Activated T-cell treated with anti-CD3 and anti-CD28 coated beads for 1 hour (primary cell): Measurements from ENCODE around the gene PLA2G4D.
"Not testable (repeated sequence)": the region's sequence is repeated elsewhere in the genome, so short reads cannot be mapped to it uniquely, and the experiment has no call there.

Experiments
- DNase-seq: peaks from one replicate; pipeline ENCODE4 v3.0.0-alpha.2; 2020; ENCODE audit warnings: low read depth

PLA2G4D gene

DNA sequence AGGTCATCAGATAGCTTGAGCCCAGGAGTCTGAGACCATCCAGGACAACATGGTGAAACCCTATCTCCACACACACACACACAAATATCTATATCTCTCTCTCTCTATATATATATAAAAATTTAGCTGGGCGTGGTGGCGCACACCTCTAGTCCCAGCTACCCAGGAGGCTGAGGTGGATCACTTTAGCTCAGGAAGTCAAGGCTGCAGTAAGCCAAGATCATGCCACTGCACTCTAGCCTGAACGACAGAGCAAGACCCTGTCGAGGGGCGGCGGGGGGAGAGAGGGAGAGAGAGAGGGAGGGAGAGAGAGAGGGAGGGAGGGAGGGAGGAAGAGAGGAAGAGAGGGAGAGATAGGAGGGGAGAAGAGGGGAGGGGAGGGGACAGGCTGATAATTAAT is 34.1 kb upstream of the PLA2G4D start:
- no peak for DNase-seq

DNA sequence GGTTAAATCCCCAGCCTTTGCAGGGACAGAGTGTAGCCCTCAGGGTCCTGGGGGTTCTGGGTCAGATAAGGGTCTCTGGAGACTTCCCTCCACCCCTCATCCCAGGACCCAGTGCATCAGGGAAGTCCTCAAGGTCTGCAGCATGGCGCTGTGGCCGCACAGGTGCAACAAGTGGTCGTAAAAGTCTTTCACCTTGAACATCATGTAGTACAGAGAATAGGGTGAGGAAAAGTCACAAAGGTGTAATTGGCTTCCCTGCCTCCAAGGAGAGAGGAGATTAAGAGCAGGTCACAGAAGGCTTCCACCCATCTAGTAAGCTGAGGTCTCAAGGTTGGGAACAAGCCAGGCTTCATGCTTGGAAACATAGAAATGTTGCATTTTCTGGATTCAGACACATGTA is 29.2 kb upstream of the PLA2G4D start:
- DNase-seq = no peak

DNA sequence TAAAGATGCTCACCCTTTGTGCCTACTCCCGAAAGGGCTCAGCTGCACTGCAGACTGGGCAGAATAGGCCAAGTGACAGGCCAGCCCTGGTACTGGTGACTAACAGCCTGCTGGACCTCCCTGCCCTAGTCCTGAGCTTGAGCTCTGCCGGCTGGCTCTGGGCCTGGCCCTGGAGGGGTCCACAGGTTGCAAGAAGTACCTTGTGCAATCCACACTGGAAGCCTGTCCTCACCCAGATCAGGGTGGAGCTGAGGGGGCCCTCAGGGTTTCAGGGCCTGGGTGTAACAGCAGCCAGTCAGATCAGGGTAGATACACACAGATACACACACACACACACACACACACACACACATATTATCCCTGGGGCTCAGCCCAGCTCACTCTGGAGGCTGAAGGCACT is 27.3 kb upstream of the PLA2G4D start:
- DNase-seq = no peak

DNA sequence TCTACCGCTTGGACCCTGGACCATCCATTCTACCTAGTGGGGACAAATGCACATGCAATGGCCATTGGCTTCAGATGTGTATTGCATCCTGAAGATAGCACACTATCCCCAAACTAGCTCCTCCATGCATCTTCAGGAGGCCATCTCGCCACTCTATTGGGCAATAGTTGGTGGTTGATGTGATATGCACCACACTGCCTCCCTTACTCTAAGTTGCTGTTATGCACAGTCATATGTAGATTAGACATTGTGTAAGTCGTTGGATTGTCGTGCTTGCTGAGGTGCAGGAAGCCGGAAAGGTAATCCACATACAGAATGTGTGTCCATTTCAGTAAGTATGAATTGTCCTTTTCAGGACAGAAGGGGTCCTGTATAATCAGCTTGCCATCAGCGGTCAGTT is 26.7 kb upstream of the PLA2G4D start:
- no peak for DNase-seq

DNA sequence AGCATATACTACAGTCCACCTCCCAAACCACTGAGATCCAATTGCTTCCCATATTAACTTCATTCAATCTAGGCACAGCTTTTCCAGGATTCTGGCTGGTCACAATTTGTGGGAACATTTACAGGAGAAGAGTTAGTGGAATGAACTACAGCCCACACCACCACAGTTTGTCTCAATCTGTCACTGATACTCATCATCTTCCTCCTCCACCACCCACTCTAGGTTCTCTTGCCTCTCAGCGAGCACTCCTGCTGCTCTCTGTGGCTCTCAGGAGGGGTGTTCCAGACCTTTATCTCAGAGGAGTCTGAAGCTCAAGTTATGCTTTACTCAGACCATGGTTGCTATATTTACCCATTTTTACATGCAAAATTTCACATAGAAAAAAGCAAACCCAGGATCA is 25.9 kb upstream of the PLA2G4D start:
- no peak for DNase-seq

DNA sequence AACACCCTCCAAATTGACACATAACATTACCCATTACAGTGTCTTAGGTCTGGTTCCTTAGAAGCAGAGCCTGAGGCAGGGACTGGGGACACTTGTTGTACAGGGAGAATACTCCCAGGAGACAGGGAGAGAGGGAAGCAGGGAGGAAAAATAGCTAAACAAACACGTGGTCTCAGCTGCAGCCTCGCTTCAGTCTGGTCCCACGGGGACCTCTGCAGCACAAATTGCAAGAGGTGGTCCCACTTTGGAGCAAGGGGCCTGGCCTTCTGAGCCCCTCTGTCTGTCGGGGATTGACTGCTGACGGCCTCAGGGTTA is 25.0 kb upstream of the PLA2G4D start:
- DNase-seq = no peak

DNA sequence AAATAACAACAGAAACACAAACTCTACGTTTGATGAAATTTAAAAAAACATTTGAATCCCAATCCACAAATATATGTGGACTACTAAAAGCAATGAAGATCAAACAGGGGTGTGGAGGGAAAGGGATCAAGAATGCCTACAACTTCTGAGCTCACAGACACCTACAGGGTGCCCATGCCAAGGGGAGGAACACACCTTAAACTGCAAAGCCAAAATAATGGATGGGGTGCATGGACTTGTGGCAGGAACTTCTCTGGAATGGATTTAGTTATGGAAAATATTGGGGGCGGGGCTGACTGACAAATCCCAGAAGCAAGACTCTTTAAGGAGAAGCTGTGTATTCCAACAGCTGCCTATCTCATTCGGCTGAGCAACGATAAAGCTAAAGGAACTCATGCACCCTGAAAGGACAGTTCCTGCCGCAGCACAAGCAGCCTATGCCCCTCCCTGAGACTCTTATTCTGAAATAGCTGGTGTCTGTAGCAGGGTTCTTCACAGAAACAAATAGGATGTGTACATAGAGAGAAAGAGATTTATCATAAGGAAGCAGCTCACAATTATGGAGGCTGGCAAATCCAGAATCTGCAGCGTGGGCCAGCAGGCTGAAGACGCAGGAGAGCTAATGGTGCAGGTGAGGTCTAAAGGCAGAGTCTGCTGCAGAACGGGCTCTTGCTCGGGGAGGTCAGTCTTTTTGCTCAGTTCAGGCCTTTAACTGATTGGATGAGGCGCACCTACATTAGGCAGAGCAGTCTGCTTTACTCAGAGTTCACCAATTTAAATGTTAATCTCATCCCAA is 24.5 kb upstream of the PLA2G4D start:
- DNase-seq = no peak

DNA sequence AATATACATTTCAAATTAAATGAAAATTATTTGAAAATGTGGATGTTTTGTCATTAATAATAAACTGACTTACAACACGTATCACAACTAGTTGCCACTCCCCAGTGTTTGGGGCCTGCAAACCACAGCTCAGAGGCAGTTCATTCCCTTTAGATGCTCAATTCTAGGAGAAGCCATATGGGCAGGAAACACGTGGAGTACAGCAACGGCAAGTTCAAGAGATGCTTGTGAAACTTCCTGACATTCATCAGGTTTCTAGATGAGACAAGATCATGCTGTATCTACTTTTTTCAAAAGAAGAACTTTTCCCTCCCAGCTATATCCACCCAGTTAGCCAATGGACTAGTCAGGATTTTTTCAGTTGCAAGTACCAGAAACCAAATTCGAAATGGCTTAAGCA is 17.6 kb upstream of the PLA2G4D start:
- no peak for DNase-seq

DNA sequence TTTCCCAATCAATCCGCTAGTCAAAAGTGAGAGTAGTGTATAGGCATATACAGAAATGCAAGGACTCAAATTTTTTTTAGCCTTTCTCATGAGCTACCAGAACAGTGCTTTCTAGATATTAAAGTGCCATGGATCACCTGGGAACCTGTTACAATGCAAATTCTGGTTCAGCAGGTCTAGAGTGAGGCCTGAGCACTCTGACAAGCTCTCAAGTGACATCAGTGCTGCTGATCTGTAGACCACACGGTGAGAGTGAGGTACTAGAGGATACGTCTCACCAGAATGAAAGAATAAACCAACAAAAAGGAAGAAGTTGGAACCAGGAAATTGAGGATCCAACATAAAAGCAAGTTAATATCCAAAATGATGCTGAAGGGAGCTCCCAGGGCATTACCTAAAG is 16.0 kb upstream of the PLA2G4D start:
- no peak for DNase-seq

DNA sequence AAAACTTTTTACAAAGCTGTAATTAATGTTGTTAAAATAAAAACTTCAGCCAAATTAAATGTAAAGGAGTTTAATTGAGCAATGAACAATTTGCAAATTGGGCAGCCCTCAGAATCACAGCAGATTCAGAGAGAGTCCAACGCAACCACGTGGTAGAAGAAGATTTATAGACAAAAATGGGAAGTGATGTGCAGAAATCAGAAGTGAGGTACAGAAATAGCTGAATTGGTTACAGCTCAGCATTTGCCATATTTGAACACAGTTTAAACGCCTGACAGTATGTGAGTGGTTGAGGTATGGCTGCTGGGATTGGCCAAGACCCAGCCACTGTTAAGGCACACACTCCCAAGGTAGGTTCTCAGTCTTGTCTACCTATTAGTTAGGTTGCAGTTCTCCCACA is 14.4 kb upstream of the PLA2G4D start:
- no peak for DNase-seq

DNA sequence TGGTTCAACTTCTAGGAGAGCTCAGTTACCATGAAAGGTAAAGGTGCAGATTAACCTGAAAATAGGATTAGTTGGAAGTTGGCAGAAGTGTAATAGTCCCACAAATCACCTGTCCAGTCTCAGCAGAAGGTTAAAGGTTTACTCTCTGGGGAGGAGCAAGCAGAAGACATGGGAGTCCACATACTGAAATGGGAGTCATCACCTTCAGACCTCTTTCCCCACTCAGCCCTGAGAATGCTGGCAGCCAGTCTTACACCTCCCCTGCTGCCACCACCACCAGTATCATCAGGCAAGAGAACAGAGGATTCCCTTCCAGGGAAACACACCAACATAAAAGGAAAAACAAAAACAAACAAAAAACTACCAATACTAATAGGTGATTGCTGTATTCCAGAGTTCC is 13.8 kb upstream of the PLA2G4D start:
- no peak for DNase-seq

DNA sequence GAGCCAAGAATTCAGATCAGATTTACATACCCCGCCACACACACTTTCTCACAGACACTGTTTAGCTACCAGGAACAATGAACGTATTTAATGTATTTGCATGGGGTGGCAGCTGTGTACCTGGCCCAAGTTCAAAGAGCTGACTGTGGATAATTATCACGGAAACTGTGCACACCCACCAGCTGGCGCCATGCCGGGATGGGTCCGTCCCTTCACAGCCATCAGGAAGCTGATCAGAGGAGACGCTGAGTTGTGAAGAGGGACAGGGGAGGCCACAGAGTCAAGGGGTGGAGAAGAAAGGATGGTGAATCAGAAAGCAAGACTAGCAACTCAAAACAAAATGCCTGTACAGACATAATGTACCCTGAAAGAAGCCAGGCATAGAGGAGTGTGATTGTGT is 13.1 kb upstream of the PLA2G4D start:
- DNase-seq = no peak

DNA sequence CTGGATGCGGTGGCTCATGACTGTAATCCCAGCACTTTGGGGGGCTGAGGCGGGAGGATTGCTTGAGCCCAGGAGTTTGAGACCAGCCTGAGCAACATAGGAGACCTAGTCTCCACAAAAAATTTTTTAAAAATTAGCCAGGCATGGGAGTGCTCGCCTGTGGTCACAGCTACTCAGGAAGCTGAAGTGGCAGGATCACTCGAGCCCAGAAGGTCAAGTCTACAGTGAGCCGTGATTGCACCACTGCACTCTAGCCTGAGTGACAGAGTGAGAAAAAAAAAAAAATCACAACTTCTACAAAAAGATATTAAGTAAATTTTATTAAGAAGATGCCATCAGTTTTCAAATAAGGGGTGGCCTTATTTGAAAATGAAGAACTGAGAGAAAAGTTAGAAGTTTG is 11.9 kb upstream of the PLA2G4D start:
- DNase-seq = no peak

DNA sequence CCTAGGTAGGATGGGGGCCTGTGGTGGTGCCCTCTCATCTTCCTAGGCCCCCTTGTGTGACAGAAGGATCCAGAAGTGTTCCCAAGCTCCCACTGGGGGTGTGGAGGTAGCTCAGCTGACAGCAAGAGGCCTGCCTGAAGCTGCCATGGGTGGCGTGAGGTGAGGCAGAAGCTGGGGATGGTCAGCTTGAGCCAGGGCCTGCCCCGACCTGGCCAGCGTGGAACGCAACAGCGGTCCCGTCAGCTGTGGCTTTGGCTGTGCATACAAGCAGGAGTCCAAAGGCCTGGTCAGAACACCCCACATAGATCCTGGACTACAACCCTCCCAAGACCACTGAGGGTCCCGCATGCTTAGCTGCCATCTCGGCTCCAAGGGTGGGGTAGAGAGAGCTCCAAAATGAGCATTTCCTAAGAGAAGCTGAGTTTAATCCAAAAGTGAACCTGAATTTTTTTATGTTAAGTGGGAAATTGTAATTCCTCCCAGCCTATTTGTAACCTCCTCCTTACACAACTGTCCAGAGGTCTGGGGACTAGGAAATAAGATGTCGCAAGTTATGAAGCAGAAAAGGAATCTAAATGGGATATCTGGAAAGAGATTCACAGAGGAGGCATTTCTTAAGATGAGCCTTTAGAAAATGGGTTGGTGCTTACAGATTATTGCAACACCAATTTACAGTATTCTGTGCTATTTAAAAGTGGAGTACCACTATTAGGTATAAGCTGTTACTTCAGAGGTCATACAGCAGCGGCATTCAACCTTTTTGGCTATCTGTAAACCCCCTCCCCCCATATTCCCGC is 9.9 kb upstream of the PLA2G4D start:
- no peak for DNase-seq

DNA sequence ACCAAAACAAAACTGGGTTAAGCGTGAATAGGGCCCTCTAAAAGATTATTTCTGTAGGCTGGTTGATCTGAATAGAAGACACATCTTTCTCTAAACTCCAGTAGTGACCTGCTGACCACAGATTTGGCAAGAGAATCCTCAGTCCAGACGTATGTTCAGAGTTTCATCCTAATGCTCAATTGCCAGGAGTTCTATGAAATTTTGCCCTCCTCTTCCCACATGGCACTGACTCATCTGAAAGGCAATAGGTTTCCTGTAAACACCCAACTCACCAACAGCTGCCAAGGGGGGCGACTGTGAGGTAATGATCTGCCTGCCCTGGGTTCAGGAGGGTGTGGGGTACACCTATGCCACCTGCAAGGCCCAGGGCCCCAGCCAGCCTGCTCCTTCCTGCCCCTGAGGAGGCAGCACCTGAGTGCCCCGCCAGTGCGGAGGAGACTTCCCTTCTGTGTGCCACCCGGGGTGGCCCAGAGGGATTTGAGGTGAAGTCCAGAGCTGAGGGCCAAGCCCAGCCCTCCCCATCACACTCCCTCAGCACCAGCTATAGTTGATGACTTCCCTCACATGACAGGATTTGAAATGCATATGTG is 8.4 kb upstream of the PLA2G4D start:
- no peak for DNase-seq

DNA sequence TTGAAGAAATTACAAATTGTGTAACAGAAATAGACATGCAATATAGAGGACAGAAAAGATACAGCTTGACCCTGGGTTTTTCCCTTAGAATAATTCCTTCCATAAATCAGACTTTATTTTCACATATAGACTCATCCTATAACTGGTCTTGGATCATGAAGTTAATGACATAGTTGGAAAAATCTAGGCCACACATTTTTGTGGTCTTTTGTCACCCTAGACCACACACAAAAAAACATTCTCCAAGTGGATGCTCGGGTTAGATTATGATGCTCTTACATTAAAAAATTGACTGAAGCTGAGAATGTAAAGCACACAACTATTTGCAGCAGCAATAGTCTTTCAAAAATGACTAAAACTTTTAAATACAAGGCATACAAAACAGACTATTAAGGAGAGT is 7.5 kb upstream of the PLA2G4D start:
- no peak for DNase-seq

DNA sequence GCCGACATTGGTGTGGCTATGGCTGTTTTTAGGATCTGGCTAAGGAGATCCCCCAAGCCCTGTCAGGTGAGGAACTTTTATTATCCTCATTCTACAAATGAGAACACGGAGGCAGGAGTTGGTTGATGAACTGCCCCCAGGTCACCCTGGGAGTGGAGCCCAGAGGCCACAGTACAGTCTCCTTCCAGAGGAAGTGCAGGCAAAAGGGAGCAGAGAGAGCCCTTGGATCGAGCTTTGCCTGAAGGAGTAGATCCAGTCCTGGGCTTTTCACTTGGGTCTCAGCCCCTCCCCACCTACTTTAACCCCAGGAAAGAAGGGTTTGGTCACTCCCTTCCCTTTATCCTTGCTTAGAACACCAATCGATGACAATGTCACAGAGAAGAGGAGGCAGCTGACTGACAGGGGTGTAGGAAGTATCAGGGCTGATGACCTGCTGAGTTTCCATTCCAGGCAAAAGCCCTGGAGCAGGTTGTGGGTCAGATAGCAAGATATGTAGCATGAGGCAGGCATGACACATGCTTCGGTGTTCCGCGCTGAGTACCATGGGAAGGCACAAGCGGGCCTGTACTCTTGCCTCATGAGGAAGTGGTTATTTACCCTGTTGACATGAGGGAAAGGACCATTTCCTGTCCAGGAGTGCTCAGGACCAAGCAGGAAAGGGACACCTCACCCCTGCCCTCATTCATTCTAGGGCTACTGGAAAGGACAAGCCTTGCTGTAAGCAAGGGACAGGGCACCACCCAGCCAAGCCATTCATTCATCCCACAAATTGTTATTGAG is 5.8 kb upstream of the PLA2G4D start:
- DNase-seq = no peak

DNA sequence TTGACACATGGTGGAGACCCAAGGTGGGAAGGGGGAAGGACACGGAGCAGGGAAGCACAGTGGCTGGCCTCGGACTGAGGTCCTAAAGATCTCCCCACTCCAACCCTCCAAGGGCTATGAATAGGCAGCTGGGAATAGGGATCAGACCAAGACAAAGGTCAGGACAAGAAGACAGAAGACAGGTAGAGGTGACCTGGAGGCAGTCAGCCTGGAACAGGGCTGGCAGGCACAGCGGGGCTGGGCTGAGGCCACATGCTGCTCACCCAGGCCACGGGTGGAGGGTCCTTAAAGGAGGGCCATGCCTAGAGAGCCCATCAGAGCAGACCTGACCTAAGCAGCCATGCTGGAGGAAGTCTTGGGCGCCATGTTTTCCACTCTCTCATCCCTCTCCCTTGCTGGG is 2.7 kb upstream of the PLA2G4D start:
- no peak for DNase-seq

DNA sequence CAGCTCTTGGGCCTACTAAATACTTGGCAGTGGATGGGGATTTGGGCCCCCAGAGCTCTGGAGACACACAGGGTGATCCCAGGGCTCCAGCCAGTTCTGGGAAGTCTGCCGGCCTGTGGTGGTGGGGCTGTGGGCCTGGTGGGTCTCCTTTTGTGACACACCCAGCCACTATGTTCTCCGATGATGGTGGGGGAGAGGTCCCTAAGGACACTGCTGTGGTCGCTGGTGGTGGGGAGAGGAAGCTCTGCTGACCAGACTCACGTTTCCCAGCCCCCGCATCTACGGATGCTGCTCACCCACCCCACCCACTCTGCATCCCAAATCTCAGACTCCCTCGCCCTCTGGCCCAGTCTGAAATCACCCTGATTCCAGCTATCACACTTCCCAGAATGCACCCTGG is 396 bp downstream of the PLA2G4D start:
- DNase-seq = no peak

DNA sequence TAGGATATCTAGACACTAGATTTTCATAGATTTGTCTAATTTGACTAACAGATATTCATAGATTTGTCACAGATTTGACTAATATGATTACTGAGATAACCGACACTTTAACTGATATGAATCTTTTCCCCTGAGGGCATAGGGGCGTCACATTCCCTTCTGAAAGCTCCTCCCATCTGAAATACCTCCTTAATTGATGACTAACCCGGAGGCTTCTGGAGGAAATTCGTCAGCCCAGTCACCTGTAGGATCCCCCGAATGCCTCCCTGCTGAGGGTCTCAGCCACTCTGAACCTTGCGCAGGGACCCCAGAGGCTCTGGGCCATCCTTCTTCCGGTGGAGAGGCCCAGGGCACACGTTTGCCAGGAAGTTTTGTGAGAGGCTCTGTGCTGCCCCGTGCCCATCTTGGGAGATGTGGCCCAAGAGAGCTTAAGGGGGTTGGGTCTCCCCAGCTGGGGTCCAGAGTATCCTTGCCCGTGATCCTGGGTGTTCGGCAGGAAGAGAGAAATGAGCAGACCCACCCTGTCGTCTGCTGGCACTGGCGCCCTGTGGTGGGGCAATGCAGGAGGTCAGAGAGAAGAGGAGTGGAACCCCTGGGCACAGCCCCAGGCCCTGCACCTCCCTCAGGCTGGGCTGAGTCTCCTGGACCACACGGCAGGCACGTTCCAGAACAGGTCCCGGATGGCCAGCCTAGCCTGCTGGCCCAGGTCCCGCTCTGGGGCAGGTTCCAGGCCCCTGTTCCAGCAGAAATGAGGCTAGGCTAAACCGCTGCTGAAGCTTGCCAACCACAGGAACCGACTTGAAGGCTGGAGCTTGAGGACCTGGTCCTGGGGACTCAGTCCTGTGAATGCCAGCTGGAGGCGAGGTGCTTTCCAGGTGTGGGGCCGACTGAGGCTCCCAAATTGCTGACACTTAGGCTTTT is 1.7 kb downstream of the PLA2G4D start:
- DNase-seq = no peak

DNA sequence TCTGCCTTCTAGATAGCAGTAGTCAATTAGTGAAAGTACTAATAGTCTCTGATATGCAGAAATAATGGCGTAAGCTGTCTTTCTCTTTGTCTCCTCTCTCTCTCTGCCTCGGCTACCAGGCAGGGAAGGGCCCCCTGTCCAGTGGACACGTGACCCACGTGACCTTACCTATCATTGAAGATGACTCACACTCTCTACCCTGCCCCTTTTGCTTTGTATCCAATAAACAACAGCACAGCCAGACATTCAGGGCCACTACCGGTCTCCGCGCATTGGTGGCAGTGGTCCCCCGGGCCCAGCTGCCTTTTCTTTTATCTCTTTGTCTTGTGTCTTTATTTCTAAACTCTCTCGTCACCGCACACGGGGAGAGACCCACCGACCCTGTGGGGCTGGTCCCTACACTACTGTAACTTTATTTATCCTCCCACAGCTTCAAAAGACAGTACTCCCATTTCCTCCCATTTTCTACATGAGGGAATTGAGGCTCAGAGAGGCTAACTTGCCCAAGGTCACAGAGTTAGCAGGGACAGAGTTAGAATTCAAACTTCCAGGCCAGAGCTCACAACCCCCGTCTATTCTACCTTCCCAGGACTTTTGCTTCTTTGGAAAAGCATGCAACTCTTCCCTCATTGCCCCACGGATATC is 2.5 kb downstream of the PLA2G4D start:
- DNase-seq = not testable (repeated sequence)
